HuH-7 (cell line): ENCODE data around the gene KLHL25.
A peak's percentile ranks its signal among the peaks of the same experiment; 100 is the strongest.
"Not testable (repeated sequence)": the region's sequence is repeated elsewhere in the genome, so short reads cannot be mapped to it uniquely, and the experiment has no call there.

Source experiments
- DNase-seq: peaks from one replicate; pipeline ENCODE4 v3.0.0; 2011; ENCODE audit warnings: low spot score

The KLHL25 gene

DNA sequence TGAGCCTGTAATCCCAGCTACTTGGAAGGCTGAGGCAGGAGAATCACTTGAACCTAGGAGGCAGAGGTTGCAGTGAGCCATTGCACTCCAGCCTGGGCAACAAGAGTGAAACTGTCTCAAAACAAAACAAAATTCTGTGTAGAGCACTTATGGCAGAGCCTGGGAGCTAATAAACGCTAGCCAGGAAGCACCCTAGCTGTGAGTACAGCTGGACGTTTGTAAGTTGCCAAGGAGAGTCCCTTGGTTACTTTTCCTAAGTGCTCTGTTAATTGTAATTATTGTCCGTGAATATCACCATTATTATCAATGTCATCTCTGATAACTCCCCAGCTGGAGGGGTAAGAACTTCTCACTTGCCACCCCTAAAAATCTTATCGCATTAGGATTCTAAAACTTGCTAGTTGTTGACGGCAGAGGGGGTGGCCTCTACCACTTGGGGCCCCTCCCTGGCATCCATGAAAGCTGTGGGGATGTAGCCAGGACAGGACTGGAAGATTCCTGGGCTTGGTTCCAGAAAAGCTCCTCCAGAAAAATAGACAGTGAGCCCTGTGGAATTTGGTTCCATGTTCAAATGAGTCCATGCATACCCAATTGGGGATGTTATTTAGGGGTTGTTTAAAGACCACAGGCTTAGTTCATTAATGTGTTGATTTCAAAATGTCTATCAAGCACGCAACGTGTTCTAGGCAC lies 9.9 kb upstream of the KLHL25 start:
- DNase-seq = no peak

- DNase-seq = not testable (repeated sequence)
These were observed 7.9 kb upstream of the KLHL25 start for GRCh38 chr15:85802617-85803016.

- peak; percentile 55 for DNase-seq
These were observed 5.9 kb upstream of the KLHL25 start for GRCh38 chr15:85800478-85801123.

GRCh38 chr15:85796371-85796770 lies 1.6 kb upstream of the KLHL25 start:
- DNase-seq = not testable (repeated sequence)

GRCh38 chr15:85795337-85796305 lies 896 bp upstream of the KLHL25 start:
- no peak for DNase-seq

DNA sequence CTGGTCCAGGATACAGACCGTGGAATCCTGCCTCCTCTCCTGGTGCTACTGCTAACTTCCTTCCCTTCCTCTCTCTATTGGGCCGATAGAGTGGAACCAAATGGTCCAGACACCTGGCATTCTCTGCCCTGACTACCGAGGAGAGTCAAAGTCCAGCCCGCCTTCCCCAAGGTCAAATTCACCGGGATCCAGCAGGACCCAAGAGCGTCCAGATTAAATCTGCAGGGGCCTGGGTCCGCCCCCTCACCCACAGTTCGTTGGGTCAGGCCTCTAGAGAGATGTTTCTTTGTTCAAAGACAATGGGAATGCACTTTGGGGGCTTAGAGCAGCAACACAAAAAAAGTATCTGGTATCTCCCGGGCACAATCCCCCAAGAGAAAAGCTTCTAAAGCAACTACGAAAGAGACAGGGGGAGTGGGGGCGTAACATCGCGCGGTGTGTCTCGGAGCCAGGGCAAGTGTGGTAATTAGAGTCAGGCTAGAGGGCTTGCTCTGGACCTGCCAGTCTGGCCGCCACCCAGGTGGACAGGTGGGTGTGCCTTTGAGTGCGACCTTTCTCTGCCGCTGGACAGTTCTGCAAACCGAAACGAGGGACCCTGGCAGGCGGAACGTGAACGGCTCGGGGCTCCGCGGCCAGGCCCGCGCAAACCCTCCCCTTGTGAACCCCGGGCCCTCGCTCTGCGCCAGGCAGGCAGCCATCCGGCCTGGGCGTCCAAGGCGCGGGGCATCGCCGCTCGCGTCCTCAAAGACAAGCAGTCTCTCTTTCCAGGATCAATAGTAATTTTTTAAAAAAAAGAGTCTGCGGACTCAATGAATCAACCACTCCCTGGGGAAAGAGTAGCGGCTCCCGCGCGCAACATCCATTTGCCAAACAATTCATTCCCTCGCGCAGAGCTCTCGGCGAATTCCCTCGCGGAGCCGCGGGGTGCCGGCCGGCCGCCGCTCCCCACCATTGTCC lies 806 bp downstream of the KLHL25 start:
- no peak for DNase-seq

DNA sequence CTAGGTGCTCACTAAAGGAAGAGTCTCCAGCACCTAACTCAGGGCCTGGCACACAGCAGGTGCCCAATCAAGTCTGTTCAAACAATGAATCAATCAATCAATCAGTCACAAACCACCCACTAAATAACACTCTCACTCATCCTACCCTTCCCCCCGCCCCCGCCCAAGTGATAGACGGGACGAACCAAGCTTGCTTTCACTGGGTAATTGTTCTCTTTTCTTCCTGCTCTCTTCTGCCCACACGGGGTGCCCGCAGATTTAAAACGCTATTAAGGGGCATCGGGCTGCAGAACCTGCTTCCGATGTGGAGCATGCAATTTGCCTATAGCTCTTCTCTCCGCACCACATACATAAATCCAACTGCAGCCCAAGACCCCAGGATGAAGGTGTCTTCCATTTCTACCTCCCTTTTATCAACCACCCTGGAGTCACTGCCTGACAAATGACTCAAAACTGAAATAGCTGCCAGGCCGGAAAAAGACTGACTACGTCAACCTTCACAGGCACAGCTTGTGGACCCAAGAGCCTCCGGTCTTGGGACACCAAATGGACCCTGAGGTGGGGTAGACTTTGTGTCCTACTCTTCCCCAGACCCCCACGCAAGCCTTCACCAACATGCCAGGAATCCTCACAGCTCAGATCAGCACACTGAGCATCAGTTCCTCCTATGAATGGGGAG lies 1.7 kb downstream of the KLHL25 start:
- DNase-seq = no peak

DNA sequence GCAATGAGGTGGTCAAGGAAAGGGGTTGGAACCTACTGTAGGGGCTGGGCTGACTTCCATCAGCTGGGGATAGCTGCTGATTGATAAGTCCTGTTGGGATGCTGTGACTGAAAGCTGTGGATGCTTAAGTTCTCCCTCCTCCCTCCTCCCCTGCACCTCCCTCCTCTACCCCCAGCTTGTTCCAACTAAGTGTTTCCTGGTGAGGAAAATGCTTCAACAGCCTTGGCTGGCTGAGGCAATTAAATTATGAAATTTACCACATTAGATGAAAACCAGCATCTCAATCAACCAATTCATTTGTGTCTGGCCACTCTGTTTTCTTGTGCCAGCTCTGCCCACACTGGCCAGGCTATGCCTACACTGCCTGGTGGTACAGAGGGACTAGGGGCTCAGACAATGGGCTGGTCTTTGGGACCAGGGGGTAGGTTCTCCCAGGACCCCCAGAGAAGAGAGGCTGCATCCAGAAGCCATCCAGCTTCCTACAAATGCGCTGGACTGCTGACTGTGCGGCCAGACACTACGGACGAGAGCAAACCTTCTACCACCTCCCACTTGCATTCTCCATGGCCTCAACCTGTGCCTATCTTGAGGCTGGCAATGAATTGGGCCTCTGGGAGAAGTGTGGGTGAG lies 2.5 kb downstream of the KLHL25 start:
- no peak for DNase-seq

GRCh38 chr15:85789496-85789875 lies 5.2 kb downstream of the KLHL25 start:
- DNase-seq = no peak

DNA sequence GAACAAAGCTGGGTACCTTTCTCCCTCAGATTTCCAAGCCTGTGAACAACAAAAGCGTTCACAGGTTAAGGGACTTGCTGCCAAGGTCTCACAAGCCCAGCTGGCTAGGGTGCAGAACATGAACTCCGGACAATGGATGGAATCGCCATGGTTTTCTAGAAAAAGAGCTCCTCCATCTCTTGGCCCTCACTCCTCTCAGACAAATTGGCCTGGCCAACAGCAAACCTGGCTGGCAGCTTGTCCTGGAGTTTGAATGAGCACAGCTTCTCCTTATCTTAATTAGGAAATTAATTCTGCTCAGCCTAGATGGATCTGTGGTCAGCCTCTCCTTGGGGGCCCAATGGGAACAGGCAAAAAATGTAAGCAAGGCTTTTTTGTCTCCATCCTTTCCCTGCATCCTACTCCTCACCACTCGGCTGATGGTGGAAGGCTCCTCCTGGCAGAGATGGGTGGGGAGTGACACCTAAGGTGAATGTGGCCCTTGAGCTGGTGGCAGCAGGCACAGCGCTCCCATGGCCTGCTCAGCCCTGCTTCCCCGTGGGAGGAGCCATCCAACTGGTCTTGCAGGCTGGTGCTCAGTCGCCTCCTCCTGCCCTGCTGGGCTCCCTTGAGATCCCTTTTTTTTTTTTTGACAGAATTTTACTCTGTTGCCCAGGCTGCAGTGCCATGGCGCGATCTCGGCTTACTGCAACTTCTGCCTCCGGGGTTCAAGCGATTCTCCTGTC lies 5.8 kb downstream of the KLHL25 start:
- no peak for DNase-seq

DNA sequence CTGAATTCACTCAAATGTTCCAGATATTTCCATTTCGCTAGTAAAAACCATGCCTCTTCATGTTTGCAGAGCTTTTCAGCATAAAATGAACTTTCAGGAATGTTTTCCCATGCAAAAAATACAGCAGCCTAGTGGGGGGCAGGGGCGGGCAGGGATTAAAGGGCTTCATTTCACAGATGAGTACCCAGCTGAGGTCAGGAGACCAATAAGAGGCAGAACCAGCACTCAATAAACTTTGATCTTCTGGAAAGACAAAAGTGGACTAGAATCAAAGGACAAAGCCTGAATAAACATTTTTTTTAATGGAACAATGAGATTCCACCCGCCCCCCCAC lies 8.0 kb downstream of the KLHL25 start:
- DNase-seq = no peak

- DNase-seq = no peak
These were observed 8.6 kb downstream of the KLHL25 start for GRCh38 chr15:85785887-85786780.

DNA sequence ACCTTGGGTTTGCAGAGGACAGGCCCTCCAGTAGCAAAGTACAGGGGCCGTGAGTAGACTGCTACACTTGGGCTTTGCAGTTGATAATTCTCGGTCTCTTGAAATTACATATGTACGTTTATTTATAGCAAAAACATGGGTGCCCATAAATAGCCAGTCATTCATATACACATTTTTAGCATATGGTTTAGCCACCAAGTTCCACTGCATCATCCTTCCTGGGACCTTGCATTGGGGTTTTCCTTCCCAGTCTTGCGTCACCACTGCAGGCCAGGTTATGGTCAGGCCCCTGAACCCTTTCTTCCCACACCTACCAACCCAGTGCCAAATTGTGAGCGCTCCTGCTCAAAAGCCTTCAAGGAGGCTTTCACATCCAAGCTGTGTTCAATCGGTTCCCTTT lies 12.7 kb downstream of the KLHL25 start:
- no peak for DNase-seq

- no peak for DNase-seq
These were observed 13.6 kb downstream of the KLHL25 start for GRCh38 chr15:85781099-85781498.

DNA sequence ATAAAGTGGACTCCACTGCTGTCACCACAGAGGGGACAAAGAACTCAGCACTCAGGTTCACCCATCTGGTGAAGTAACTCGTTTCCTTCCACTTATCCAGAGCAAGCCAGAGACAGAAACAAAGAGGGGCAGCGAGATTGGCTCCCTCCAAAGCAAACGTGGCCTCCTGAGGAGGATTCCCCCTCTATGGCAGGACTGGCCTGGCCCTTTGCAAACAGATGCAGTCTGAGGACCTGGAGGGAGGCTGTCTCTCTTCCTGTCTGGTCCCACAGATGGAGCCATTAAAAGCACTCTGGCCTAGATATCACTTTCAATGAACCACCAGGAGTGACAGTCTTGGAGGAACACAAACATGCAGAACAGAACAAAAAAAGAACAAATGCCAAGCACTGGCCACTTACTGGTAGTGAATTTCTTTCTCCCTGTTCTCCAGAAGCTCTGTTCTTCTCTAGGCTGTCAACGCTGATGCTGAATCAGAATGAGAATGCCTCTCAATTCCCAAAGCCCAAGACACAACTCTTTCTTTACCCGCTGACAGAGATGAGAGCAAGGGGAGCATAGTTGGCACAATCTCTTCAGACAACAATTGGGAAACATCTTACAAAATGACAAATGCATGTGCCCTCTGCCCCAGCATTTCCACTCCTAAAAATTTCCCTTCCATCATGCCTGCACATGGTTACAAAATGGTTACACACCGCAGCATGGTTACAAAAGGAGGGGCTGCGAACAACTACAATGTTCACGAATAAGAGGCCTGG lies 14.3 kb downstream of the KLHL25 start:
- DNase-seq = no peak

DNA sequence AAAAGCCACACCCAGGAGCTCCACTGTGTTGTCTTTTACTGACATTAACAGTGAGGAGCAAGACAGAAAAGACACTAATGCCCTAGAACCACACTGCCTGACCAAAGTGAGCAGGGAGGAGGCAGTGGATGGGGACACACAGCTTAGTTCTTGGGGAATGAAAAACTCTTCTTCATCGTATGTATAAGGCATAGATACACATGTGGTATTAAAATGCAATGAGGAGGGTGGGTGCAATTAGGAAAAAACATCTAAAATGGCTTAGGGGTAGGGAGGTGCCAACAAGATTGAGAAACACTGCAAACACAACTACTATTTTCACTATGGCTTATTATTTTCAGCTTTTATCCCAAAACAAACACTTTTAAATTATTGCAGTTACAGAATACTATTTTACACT lies 15.5 kb downstream of the KLHL25 start:
- no peak for DNase-seq

DNA sequence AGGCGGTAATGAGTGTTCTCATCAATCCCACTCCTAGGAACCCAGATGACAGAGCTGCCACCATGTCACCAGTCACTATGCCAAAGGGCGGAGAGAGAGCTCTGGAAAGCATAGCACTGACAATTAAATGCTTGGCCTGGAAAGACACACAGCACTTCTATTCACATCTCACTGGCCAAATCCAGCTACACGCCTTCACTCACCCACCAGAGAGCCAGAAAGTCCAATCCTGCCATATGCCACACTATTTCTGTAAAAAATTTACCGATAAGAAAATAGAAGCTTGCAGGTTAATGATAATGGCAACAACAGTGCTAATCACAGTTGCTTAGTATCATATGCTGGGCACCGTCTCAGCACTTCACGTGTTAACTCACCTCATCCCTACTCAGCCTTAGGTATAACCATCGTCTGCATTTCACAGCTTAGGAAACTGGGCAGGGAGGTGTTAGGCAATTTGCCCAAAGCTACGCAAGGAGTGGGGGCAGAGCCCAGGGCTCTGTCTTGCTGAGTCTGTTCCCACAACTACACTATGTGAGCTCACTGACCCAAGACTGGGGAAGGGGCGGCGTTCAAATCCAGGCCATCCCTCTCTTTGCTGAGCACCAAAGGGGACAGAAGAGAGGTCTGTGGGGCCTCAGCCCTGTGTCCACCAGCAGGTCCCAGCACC lies 16.5 kb downstream of the KLHL25 start:
- no peak for DNase-seq
